Activated CD8-positive, alpha-beta memory T cell treated with anti-CD3 and anti-CD28 coated beads for 4 hours (primary cell): Measurements from ENCODE around the gene ERBB4.

Experiments
- DNase-seq, 2 donors: peaks; one replicate each; pipeline ENCODE4 v3.0.0-alpha.2; 2020; ENCODE audit warnings: low read depth in 2 of 2

ERBB4 gene

GRCh38 chr2:212538305-212539071 is at the start of gene ERBB4:
Gene ERBB4, minus strand, starts transcription at chr2:212538802. Its CDS starts 272 bp downstream, at chr2:212538530.
- no peak for DNase-seq

GRCh38 chr2:212580117-212580516 is 41.5 kb upstream of the ERBB4 start:
- no peak for DNase-seq

GRCh38 chr2:212556296-212556695 is 17.7 kb upstream of the ERBB4 start:
- no peak for DNase-seq

- no peak for DNase-seq
Measured at GRCh38 chr2:212554233-212554632, 15.6 kb upstream of the ERBB4 start.

- no peak for DNase-seq
Measured at GRCh38 chr2:212549941-212550340, 11.3 kb upstream of the ERBB4 start.

GRCh38 chr2:212549463-212549862 is 10.9 kb upstream of the ERBB4 start:
- no peak for DNase-seq

- no peak for DNase-seq
Measured at GRCh38 chr2:212548455-212548819, 9.8 kb upstream of the ERBB4 start.

- DNase-seq: no peak
Measured at GRCh38 chr2:212547716-212548454, 9.3 kb upstream of the ERBB4 start.

GRCh38 chr2:212546669-212547068 is 8.1 kb upstream of the ERBB4 start:
- no peak for DNase-seq

GRCh38 chr2:212540341-212540740 is 1.7 kb upstream of the ERBB4 start:
- DNase-seq: no peak

GRCh38 chr2:212539072-212539880 is 674 bp upstream of the ERBB4 start:
- no peak for DNase-seq

GRCh38 chr2:212537726-212538304 is 787 bp downstream of the ERBB4 start:
- no peak for DNase-seq

- no peak for DNase-seq
Measured at GRCh38 chr2:212536817-212537725, 1.5 kb downstream of the ERBB4 start.

GRCh38 chr2:212535996-212536816 is 2.4 kb downstream of the ERBB4 start:
- DNase-seq: no peak

- no peak for DNase-seq
Measured at GRCh38 chr2:212534336-212534735, 4.3 kb downstream of the ERBB4 start.

- no peak for DNase-seq
Measured at GRCh38 chr2:212532585-212532984, 6.0 kb downstream of the ERBB4 start.

GRCh38 chr2:212532087-212532486 is 6.5 kb downstream of the ERBB4 start:
- no peak for DNase-seq

GRCh38 chr2:212531499-212531898 is 7.1 kb downstream of the ERBB4 start:
- no peak for DNase-seq

GRCh38 chr2:212530991-212531390 is 7.6 kb downstream of the ERBB4 start:
- DNase-seq: no peak

GRCh38 chr2:212530373-212530772 is 8.2 kb downstream of the ERBB4 start:
- no peak for DNase-seq
